Vagina (tissue), 2 donors: ENCODE data around the gene AACS.

Source experiments
- CTCF ChIP-seq, 3 experiments: fragments of 450-650 bp in 2 of 3; fragments of 200-600 bp in 1 of 3; sonication (generic) in 1 of 3; IDR thresholded peaks; one replicate each; pipeline ENCODE4 v1.5.1; 2017 to 2019; ENCODE audit warnings: antibody characterized with exemption in 3 of 3, mild to moderate bottlenecking in 2 of 3, moderate library complexity in 2 of 3
- POLR2A ChIP-seq, 2 donors: fragments of 450-650 bp; IDR thresholded peaks; one replicate each; pipeline ENCODE4 v1.6.1; 2017; ENCODE audit warnings: antibody characterized with exemption in 2 of 2, mild to moderate bottlenecking in 2 of 2, moderate library complexity in 2 of 2
- POLR2AphosphoS5 ChIP-seq, 2 donors: sonication (generic); formaldehyde crosslinking; IDR thresholded peaks; one replicate each; pipeline ENCODE4 v1.9.0; 2017; ENCODE audit warnings: antibody characterized with exemption in 2 of 2, mild to moderate bottlenecking in 2 of 2, low read depth in 1 of 2; ENCODE audit not compliant: insufficient read depth in 1 of 2

GRCh38 chr12:125128439-125129178 lies 63.4 kb downstream of the AACS start:
- TF ChIP-seq CTCF (IDR thresholded peaks at IDR 0.05) (no peak), POLR2AphosphoS5 (IDR thresholded peaks at IDR 0.05; ENCODE audit: insufficient read depth in 1 of 2, low read depth in 1 of 2) (no peak), POLR2A (IDR thresholded peaks at IDR 0.05) (no peak)
